ENCODE measurements around the gene LRRC23.

LRRC23 gene

GRCh38 chr12:6929466-6930452, 25.1 kb downstream of the LRRC23 start:
- H3K4me3 ChIP-seq (ENCODE audit: low read depth, low read length), result no peak overlapping the region
- no peak for DNase-seq (ENCODE audit: low read depth)
- TF ChIP-seq POLR2A (IDR thresholded peaks at IDR 0.05; ENCODE audit: extremely low read depth, insufficient read length) (no peak), MYC (IDR thresholded peaks at IDR 0.05; ENCODE audit: low read depth, low read length) (no peak), CTCF (IDR thresholded peaks at IDR 0.05; ENCODE audit: low read depth, low read length) (no peak), MAX (IDR thresholded peaks at IDR 0.05; ENCODE audit: low read depth, low read length) (no peak)

- no peak overlapping the region for H3K4me3 ChIP-seq (ENCODE audit: low read depth, low read length)
- DNase-seq (ENCODE audit: low read depth), result no peak
Observed at GRCh38 chr12:6932766-6933165, 28.1 kb downstream of the LRRC23 start.

GRCh38 chr12:6934110-6934509, 29.5 kb downstream of the LRRC23 start:
- no peak for TF ChIP-seq MYC (IDR thresholded peaks at IDR 0.05; ENCODE audit: low read depth, low read length)
- no peak for TF ChIP-seq CTCF (IDR thresholded peaks at IDR 0.05; ENCODE audit: low read depth, low read length)
- TF ChIP-seq POLR2A (IDR thresholded peaks at IDR 0.05; ENCODE audit: extremely low read depth, insufficient read length), result no peak
- TF ChIP-seq MAX (IDR thresholded peaks at IDR 0.05; ENCODE audit: low read depth, low read length), result no peak
- no peak overlapping the region for H3K4me3 ChIP-seq (ENCODE audit: low read depth, low read length)
- DNase-seq (ENCODE audit: low read depth), result no peak

More at GRCh38 chr12:6932766-6933165, 28.1 kb downstream of the LRRC23 start:
- no peak for TF ChIP-seq CTCF (IDR thresholded peaks at IDR 0.05; ENCODE audit: low read depth, low read length)
- no peak for TF ChIP-seq MYC (IDR thresholded peaks at IDR 0.05; ENCODE audit: low read depth, low read length)
- TF ChIP-seq MAX (IDR thresholded peaks at IDR 0.05; ENCODE audit: low read depth, low read length), result no peak
- TF ChIP-seq POLR2A (IDR thresholded peaks at IDR 0.05; ENCODE audit: extremely low read depth, insufficient read length), result no peak

GRCh38 chr12:6935371-6936193, 31.0 kb downstream of the LRRC23 start:
- no peak overlapping the region for H3K4me3 ChIP-seq (ENCODE audit: low read depth, low read length)
- DNase-seq (ENCODE audit: low read depth), result no peak
- no peak for TF ChIP-seq MYC (IDR thresholded peaks at IDR 0.05; ENCODE audit: low read depth, low read length)
- no peak for TF ChIP-seq POLR2A (IDR thresholded peaks at IDR 0.05; ENCODE audit: extremely low read depth, insufficient read length)
- no peak for TF ChIP-seq MAX (IDR thresholded peaks at IDR 0.05; ENCODE audit: low read depth, low read length)
- no peak for TF ChIP-seq CTCF (IDR thresholded peaks at IDR 0.05; ENCODE audit: low read depth, low read length)

- DNase-seq (ENCODE audit: low read depth), result no peak
- no peak for TF ChIP-seq POLR2A (IDR thresholded peaks at IDR 0.05; ENCODE audit: extremely low read depth, insufficient read length)
- no peak for TF ChIP-seq MAX (IDR thresholded peaks at IDR 0.05; ENCODE audit: low read depth, low read length)
- TF ChIP-seq CTCF (IDR thresholded peaks at IDR 0.05; ENCODE audit: low read depth, low read length), result no peak
- TF ChIP-seq MYC (IDR thresholded peaks at IDR 0.05; ENCODE audit: low read depth, low read length), result no peak
- H3K4me3 ChIP-seq (ENCODE audit: low read depth, low read length), result peak overlapping the region; percentile 76
Observed at GRCh38 chr12:6936194-6936635, 31.6 kb downstream of the LRRC23 start.
